ENCODE results near the gene BTF3L4.

Gene BTF3L4

DNA sequence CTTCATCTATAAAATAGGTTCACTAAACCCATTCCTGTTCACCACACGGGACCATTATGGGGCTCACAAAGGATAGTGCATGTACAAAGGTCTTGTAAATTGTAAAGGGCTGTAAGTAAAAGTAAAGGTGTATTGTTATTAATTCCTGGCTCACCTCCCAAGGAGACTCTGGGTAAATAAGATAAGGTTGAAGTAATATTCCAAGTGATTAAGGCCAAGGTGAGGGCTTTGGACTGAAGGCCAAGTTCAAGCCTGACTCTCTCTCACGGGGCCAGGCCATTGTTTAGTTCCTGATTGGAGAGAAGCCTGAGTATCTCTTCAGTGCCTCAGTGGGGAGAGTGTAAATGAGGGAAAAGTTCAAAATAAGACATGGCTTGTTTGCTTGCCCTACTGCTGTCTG is 66.3 kb downstream of the BTF3L4 start:
- in situ Hi-C loops (cut with HindIII; ENCODE audit: low sequenced_read_pairs): no loop called here

DNA sequence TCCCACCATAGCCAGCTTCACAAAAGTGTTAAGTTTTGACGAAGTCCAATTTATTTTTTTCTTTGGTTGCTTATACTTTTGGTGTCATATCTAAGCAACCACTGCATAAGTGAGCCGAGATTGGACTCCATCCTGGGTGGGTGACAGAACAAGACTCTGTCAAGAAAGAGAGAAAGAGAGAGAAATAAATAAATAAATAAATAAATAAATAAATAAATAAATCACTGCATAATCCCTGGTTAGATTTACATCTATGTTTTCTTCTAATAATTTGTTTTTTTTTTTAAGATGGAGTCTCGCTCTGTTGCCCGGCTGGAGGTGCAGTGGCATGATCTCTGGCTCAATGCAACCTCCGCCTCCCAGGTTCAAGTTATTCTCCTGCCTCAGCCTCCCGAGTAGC is 67.5 kb downstream of the BTF3L4 start:
- in situ Hi-C loops (cut with HindIII; ENCODE audit: low sequenced_read_pairs): no loop called here

- in situ Hi-C loops (cut with HindIII; ENCODE audit: low sequenced_read_pairs): no loop called here
Measured at GRCh38 chr1:52125736-52126359, 69.8 kb downstream of the BTF3L4 start.

GRCh38 chr1:52127181-52128180 is 71.4 kb downstream of the BTF3L4 start:
- in situ Hi-C loops (cut with HindIII; ENCODE audit: low sequenced_read_pairs): no loop called here

DNA sequence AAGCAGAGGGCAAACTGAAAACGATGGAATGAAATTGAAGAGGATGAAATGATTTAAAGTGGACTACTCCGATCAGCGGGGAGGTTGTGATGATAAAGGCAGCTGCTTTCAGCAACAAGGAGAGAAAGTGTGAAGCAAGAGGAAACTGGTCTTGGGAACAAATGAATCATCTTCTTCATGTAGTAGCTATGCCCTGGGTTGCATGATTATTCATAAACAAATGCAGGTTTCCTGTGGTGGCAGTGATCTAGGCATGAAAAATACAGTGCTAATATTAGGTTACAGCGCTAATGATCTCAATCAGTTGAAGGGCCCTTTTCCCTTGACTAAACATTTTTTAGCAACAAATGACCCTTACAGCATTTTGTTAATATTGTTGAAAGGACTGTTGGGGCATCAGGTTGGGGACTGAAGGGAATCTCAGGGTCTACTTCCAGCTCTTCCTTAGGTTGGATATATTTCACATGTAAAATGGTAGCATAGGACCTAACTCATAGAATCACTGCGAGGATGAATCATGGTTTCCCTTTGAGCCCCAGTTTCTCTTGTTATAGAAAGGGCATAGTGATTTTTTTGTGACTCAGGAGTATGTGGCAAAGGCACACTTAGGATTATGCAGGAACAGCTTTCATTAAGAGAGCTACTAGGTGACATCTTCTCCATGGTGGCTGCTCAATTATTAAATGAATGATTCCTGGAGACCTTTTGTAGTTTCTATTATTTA is 83.9 kb downstream of the BTF3L4 start:
- in situ Hi-C loops (cut with HindIII; ENCODE audit: low sequenced_read_pairs): no loop called here
